Effector memory CD8-positive, alpha-beta T cell (primary cell): ENCODE measurements around the gene LCN9.
A peak's percentile ranks its signal among the peaks of the same experiment; 100 is the strongest.

ENCODE experiments used
- ATAC-seq: fragments of 150-1000 bp; cut with Tn5 transposase; replicated peaks from 2 replicates; pipeline ENCODE4 v1.10.0; 2021; ENCODE audit warnings: mild to moderate bottlenecking, moderate library complexity
- DNase-seq, 3 experiments: peaks; one replicate each; pipeline ENCODE4 v3.0.0; 2021
- H3K27ac Mint-ChIP-seq, 2 donors: one replicate each; pipeline ENCODE4 v1.8.0; 2022; ENCODE audit warnings: mild to moderate bottlenecking in 2 of 2, mixed read lengths in 2 of 2, moderate library complexity in 2 of 2
- H3K27me3 Mint-ChIP-seq, 2 donors: one replicate each; pipeline ENCODE4 v1.8.0; 2022; ENCODE audit warnings: mixed read lengths in 2 of 2
- H3K36me3 Mint-ChIP-seq: one replicate; pipeline ENCODE4 v1.8.0; 2022; ENCODE audit warnings: mild to moderate bottlenecking, moderate library complexity, mixed read lengths; ENCODE audit not compliant: insufficient read depth
- H3K4me1 Mint-ChIP-seq, 2 donors: one replicate each; pipeline ENCODE4 v1.8.0; 2022; ENCODE audit warnings: low read depth in 2 of 2, mixed read lengths in 2 of 2
- H3K4me3 Mint-ChIP-seq, 2 donors: one replicate each; pipeline ENCODE4 v1.8.0; 2022; ENCODE audit warnings: mild to moderate bottlenecking in 2 of 2, mixed read lengths in 2 of 2, moderate library complexity in 2 of 2
- H3K9me3 Mint-ChIP-seq, 2 donors: one replicate each; pipeline ENCODE4 v1.8.0; 2022; ENCODE audit warnings: mixed read lengths in 2 of 2

The LCN9 gene

DNA sequence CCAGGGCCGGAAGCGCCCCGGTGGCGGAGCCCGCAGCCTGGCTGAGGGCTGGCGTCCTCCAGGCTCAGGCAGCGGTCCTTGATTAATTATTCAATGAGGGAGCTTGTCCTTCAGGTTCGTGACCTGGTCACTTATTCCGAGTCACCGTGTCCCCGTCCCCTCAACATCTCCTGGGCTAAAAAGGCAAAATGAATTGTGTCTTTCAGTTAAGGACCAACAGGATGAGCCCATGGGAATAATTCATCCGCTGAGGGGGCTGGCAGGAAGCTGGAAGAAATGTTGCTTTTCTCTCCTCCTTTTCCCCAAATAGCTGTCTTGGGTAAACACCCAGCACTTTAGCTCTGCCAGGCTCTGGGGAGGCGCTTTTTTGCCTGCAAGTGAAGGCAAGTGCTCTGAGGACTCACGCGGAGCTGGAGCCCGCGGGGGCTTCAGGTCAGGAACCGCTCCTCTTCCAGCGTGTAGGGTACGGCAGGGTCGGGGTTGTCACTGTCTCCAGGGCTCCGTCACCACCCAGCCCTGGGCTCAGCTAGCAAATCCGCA is 52.0 kb downstream of the LCN9 start:
- H3K4me3 Mint-ChIP-seq: peak overlapping the region in 1 of 2 donors; percentile 10
- peaks cover 37 to 85% of the 10 kb centered on the region in 2 donors for H3K27me3 Mint-ChIP-seq
- peaks cover 0 to 3% of the 10 kb centered on the region in 2 donors for H3K4me1 Mint-ChIP-seq
- no peaks in the 10 kb centered on the region for H3K9me3 Mint-ChIP-seq
- no peak overlapping the region for H3K27ac Mint-ChIP-seq
- no peak for DNase-seq
- no peak for ATAC-seq
- no peaks in the 10 kb centered on the region for H3K36me3 Mint-ChIP-seq

DNA sequence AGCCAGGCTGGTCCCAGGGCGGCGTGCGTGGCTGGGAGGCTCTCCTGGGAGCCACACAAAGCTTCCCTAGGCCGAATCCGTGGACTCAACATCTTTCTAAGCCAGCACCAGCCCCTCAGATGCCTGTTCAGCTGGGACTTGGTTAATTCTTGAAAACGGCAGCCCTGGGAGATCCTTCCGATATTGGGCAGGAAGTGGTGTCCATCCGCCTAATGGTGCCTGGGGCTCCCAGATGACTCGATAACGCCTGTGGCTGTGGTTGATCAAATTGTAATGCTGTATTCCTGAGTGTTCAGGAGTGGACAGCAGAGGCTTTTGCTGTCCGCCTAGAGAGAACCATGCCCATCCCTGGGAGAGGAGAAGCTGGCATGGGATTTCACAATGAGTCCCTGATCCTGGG is 52.9 kb downstream of the LCN9 start:
- Mint-ChIP-seq H3K36me3 (no peaks in the 10 kb centered on the region), H3K27me3 (peaks cover 37 to 82% of the 10 kb centered on the region in 2 donors), H3K4me1 (peaks cover 0 to 3% of the 10 kb centered on the region in 2 donors), H3K27ac (no peak overlapping the region), H3K4me3 (no peak overlapping the region), H3K9me3 (no peaks in the 10 kb centered on the region)
- ATAC-seq (no peak), DNase-seq (no peak)
